Measurements from ENCODE around the gene MMP26.

MMP26 gene
- total RNA-seq, result 0 to 0.05 (median 0) reads per million in 18 experiments

- no peak for DNase-seq
These were observed at the start of gene MMP26 for GRCh38 chr11:4704054-4704789. TSS of gene MMP26 (plus strand) at chr11:4704784.

DNA sequence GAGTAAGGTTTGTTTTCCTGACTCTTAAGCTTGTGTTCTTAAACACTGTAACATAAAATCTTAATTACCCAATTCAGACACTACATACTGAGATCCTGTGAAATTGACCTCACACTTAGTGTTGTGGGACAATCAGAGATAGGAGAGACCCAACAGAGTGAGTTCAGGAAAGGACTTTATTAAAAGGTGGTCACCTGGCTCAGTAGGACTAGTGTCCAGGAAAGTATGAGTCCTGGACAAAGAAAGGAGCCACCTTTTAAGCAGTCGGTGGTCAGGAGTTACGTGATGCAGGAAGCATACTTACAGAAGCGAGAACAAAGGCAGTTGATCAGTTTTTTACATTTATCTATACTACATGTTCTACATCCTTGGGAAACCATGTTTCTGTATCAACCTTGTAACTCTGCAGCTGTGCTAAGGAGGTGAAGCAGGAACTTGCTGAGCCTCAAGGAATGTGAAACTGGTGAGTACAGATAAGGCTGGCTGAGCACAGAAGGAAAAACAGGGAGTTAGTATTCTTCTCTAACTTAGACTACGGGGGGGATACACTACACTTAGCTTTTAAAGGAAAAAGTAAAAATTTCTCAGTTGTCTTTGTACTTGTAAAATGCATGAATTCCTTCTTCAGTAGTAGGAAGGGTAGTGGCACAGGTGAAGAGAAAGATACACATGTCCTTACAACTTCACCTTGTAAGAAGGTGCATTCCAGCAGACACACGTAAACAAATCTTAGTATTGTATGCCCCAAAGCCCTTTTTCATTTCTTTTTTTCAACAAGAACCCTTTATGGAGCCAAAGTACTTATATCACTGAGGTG, 45.7 kb upstream of the MMP26 start:
- DNase-seq, result no peak

- no peak for DNase-seq
These were observed 41.7 kb upstream of the MMP26 start for GRCh38 chr11:4662876-4663275.

- DNase-seq, result no peak
These were observed 40.4 kb upstream of the MMP26 start for GRCh38 chr11:4664183-4664582.

- DNase-seq, result no peak
These were observed 39.8 kb upstream of the MMP26 start for GRCh38 chr11:4664786-4665185.

DNA sequence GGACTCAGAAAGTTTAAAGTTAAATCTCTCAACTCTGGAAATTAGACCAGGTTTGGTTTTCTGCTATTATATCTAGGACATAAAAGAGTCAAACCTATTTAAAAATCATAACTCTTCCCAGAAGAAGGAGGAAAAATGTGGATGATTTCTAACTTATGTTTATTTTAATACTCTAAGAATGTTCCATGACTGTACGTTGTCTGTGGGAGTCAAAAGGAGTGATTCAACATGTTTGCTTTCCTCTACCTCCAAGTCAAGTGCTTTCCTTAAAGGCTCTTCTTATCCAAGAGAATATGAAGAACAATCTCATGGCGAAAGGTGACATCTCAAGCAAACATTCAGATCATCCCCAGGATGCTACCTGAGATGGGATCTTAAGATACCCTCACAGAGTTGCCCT, 39.2 kb upstream of the MMP26 start:
- no peak for DNase-seq

- DNase-seq, result no peak
These were observed 32.8 kb upstream of the MMP26 start for GRCh38 chr11:4671741-4672140.

DNA sequence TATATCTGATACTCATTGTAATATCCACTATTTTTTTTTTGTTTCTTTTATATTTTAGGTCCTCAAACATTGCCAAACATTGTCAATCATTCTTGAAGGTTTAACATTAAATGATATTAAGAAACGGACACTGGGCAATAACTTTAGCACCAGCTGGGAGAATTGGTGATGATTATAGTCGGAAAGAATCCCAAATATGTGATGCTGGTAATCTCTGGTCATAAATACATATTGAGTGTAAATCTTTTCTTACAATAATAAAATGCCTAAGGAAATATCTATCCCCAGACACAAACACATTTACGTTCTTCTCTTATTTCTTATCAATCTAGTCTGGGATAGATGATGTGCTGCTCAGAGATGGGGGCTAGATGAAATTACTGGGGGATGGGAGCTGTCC, 32.1 kb upstream of the MMP26 start:
- no peak for DNase-seq

- no peak for DNase-seq
These were observed 30.8 kb upstream of the MMP26 start for GRCh38 chr11:4673781-4674180.

DNA sequence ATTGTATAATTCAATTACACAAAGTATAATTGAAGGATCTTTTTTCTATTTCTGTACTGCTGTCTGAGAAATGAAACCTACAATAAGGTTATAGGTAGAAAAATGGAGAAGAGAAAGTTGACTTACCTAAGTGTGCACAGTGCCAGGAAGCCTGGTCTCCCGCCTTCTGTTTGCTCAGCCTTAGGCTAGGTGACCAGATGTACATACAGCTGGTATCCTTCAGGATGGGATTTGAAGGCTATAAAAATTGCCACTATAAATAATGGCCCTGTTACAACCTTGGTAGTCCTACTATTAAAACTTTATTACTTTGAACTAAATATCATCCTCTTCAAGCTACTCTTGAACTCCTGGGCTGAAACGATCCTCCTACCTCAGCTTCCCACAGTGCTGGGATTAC, 26.6 kb upstream of the MMP26 start:
- DNase-seq, result no peak

DNA sequence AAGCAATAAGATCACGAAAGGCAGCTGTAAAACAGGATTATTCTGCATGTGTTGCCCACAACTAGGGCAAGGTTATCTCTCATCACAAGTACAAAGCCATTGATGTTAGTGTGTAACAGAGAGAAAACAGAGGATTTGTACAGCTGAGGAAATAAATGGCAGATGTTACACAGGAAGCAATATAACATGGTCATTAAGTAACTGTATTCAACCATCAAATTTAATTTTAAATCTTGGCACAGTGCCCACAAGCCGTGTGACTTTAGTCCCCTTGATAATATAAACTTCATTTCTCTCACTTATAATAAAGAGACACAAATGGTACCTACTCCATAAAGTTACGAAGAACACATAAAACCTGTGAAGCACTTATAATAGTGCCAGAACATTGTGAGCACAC, 24.2 kb upstream of the MMP26 start:
- DNase-seq, result no peak

DNA sequence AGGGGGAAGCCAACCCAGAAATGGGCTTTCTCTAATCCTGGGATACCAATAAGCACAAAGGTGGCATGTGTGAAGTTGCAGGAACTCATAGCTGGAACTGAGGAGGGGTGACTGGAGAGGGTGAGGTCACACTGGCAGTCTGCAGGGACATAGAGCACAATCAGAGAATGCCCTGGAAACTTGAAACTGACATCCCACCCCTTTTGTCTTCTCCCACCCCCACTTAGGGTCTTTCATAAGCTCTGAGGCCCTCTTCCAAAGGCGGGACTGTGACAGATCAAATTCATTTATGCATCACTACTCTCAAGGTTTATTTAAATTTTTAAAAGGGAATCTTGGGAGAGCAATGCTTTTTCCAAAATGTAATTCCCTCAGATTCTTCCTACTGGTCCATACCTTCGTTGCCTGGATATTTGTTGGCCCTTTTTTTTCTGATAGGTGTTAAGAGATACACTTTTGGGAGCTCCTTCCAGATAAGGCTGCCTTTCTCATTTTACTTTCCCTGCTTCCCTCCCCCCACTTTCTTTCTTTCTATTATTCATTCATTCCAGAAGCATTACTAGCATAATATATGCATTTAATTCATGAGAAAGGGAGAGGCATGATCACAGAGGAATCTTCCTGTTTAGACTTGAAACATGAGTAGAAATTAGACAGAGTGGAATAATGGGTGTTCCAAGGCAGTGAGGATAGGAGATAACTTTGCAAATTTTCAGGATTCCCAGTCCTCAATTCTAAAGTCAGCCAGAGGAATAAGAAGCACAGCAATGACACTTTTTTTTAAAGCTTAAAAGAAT, 21.8 kb upstream of the MMP26 start:
- no peak for DNase-seq

DNA sequence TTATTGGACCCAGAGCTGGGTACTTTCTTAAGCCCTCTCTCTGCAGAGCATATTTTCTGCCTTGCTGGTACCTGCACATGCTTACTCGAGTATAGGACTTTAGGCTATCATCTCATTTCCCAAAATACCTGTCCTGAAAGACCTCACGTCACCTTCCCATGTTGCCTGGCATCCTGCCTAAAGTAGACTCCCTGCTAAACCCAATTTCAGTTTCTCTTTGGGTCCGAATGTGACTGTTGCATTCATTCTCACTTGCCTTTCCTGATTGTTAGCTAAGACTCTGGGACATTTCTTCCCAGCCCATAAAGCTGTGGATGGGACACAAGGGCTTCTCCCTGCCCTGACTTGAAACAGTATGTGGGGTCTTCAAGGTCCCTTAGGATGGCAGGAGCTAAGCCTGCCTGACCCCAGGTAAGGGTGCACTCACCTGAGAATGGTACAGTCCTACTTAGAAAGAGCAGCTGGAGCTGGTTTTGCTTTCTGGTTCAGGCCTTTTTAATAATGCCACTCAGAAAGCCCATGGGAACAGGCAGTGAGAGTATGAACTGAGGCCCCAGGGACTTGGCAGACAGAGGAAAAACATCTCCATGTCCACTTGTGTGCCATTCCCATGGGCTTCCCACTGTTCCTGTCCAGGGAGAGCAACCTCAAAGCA, 19.8 kb upstream of the MMP26 start:
- DNase-seq, result no peak

- DNase-seq, result no peak
These were observed 9.1 kb upstream of the MMP26 start for GRCh38 chr11:4695442-4695841.

GRCh38 chr11:4697585-4697984, 7.0 kb upstream of the MMP26 start, which contains the start of gene OR51E2:
TSS of gene OR51E2 (minus strand) at chr11:4697853. CDS start at chr11:4682711, 15,142 bp downstream.
- DNase-seq, result no peak

DNA sequence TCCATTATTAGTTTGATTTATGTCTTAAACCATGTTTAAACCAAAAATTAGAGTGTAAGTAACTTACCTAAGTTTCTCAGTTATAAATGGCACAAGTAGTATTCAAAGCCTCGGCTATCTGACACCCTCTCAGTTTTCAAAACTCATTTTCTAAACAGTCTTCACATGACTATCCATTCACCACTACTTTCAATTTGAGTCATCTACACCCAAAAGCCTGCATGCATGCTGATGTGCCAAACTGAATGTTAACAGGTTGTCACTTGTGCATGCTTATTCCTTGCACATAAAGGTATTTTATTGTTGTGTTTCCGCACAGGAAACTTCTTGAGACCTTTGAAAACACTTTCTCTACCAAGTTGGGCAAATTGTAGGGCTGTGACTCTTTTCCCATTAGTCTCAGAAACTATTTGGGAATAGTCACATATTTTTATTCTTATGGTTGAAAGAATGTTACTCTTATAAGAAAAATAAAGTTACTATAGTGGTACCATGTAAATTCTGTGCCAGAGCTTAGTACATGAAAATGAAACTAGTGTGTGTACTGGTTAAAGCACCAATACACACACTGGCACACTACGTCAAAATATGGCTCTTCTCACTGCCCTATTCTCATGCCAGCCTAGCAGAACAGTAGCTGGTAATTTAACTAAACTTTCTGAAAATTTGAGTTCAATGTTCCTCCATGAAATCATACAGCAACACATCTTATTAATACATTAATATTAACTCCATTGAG, 4.7 kb upstream of the MMP26 start:
- DNase-seq, result no peak

GRCh38 chr11:4700436-4700820, 4.2 kb upstream of the MMP26 start:
- no peak for DNase-seq

DNA sequence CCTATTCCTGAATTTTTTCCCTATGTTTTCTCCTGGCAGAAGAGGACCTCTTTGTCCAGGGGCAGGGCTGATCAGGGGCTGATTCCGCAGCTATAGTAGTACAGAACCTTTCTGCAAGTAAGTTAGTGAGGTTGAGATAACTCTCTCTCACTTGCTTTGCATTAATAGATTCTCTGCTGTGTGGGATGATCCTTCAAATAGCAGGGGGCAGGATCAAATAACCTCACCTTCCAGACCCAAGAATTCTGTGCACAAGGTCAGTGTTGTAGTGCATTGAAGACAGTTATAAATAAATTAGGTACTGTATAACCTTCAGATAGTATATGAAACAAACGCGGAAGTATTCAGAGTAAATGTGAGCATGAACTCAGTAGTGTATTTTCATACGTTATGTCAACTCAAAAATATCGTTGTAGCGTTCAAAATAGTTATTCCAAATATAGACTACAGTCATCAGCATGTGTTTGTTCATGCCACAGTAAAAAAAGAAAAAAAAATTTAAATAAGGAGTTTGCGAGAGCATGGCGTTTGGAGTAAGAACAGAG, 278 bp downstream of the MMP26 start:
- no peak for DNase-seq

- DNase-seq, result no peak
These were observed 8.7 kb downstream of the MMP26 start for GRCh38 chr11:4713241-4713640.

GRCh38 chr11:4714300-4714699, 9.7 kb downstream of the MMP26 start:
- DNase-seq, result no peak

All from inflammatory macrophage (primary cell).